ENCODE measurements around the gene PRSS23.

Gene PRSS23

GRCh38 chr11:86795949-86796348 lies 4.4 kb upstream of the PRSS23 start:
- DNase-seq (ENCODE audit: extremely low read depth, low read depth) = no peak
- H3K4me3 ChIP-seq (replicated peaks; ENCODE audit: low read depth, low read length) = no peak overlapping the region
- TF ChIP-seq, protein P1, sequence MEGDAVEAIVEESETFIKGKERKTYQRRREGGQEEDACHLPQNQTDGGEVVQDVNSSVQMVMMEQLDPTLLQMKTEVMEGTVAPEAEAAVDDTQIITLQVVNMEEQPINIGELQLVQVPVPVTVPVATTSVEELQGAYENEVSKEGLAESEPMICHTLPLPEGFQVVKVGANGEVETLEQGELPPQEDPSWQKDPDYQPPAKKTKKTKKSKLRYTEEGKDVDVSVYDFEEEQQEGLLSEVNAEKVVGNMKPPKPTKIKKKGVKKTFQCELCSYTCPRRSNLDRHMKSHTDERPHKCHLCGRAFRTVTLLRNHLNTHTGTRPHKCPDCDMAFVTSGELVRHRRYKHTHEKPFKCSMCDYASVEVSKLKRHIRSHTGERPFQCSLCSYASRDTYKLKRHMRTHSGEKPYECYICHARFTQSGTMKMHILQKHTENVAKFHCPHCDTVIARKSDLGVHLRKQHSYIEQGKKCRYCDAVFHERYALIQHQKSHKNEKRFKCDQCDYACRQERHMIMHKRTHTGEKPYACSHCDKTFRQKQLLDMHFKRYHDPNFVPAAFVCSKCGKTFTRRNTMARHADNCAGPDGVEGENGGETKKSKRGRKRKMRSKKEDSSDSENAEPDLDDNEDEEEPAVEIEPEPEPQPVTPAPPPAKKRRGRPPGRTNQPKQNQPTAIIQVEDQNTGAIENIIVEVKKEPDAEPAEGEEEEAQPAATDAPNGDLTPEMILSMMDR (IDR thresholded peaks at IDR 0.05; ENCODE audit: low read depth, low read length, missing control alignments) = no peak

DNA sequence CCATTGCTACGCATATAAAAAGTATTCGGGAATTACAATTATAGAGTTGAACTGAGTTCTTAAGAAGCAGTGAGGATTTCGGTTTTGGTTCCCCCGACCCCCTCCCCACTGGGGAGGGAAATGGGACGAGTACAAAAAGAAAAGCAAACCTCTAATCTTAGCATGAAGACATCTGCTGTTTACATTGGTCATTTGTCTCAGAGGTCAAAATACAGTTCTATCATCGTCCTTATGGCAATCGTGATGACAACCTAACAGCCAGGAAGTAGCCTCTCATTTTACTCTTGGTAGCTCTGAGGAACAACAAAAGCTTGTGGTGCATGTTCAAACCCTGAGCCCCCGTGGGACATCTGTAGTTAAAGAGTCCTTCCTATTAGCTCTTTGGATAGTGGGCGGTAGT lies 3.2 kb upstream of the PRSS23 start:
- H3K4me3 ChIP-seq (replicated peaks; ENCODE audit: low read depth, low read length) = no peak overlapping the region
- TF ChIP-seq, protein P1 (IDR thresholded peaks at IDR 0.05; ENCODE audit: low read depth, low read length, missing control alignments) = no peak
- no peak for DNase-seq (ENCODE audit: extremely low read depth, low read depth)

GRCh38 chr11:86798988-86799387 lies 1.4 kb upstream of the PRSS23 start:
- TF ChIP-seq, protein P1 (IDR thresholded peaks at IDR 0.05; ENCODE audit: low read depth, low read length, missing control alignments) = no peak
- no peak for DNase-seq (ENCODE audit: extremely low read depth, low read depth)
- H3K4me3 ChIP-seq (replicated peaks; ENCODE audit: low read depth, low read length) = no peak overlapping the region

- no peak for DNase-seq (ENCODE audit: extremely low read depth, low read depth)
- peak overlapping the region; percentile 57 for H3K4me3 ChIP-seq (replicated peaks; ENCODE audit: low read depth, low read length)
- TF ChIP-seq, protein P1 (IDR thresholded peaks at IDR 0.05; ENCODE audit: low read depth, low read length, missing control alignments) = no peak
Measured at GRCh38 chr11:86799680-86800075, 664 bp upstream of the PRSS23 start.

DNA sequence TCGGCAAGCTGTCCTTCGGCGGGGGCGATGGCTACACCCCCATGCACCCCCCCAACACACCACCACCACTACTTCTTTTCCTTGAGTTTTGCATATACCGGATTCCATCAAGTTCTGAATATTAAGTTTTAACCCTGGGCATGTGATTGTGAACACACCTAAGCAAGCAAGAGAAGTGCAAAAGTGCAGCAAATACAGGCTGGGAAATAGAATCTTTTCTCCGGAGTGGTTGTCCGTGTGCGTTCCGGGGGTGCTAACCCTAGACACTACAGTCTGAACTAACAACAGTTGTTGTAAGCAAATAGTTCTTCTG lies 574 bp downstream of the PRSS23 start:
- TF ChIP-seq, protein P1 (IDR thresholded peaks at IDR 0.05; ENCODE audit: low read depth, low read length, missing control alignments) = no peak
- peak overlapping the region; percentile 57 for H3K4me3 ChIP-seq (replicated peaks; ENCODE audit: low read depth, low read length)
- DNase-seq (ENCODE audit: extremely low read depth, low read depth) = no peak

DNA sequence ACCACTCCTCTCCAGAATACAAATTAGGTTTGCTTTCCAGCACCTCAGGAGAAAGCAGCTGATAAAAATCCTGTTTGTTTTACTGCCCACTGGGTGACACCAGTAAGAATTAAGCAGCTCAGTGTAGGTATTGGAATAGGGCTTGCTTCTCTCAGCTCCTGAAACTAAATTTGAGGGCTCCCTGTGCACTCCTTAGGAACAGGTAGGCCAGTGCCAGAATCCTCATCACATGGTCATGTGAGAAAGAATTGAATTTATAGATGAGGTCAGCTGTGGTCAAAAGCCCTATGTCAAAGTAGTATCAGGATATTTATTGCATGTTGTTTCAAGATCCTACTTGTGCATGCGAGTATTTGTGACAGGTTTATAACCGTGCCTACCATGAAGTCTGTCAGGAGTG lies 1.0 kb downstream of the PRSS23 start:
- TF ChIP-seq, protein P1 (IDR thresholded peaks at IDR 0.05; ENCODE audit: low read depth, low read length, missing control alignments) = no peak
- peak overlapping the region; percentile 57 for H3K4me3 ChIP-seq (replicated peaks; ENCODE audit: low read depth, low read length)
- DNase-seq (ENCODE audit: extremely low read depth, low read depth) = no peak

DNA sequence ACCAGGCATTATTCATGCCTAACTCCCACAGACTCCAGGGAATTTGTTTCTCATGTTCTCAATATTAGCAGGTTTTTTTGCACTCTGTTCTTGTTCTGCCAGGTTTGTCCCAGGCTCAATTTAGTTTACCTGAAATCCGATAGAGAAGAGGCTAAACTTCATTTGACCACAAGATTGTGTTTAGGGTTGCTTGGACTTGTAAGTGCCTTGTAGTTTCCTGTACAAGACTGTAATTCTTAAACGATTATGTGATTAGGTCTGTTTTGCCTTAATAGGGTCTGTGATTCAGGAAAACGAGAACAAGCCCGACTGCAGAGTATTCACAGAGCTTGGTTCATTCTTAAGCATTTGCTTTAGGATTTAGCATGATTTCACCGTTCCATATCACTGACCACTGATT lies 1.8 kb downstream of the PRSS23 start:
- no peak for DNase-seq (ENCODE audit: extremely low read depth, low read depth)
- peak overlapping the region; percentile 57 for H3K4me3 ChIP-seq (replicated peaks; ENCODE audit: low read depth, low read length)
- TF ChIP-seq, protein P1 (IDR thresholded peaks at IDR 0.05; ENCODE audit: low read depth, low read length, missing control alignments) = no peak
